GM23338 (cell line): ENCODE results near the gene BCOR. TPM values are rescaled to one million over a fixed set of nuclear protein-coding genes. Genes with fewer than 3 reads are reported as not detected.
A peak's percentile ranks its signal among the peaks of the same experiment; 100 is the strongest.

Source experiments
- ATAC-seq: fragments of 200-7000 bp; cut with Tn5 transposase; 3 replicates; pipeline ENCODE4 v1.9.1; 2020
- DNase-seq: peaks from one replicate; pipeline ENCODE4 v3.0.0-alpha.2; 2015; ENCODE audit warnings: low spot score
- H2AFZ ChIP-seq: fragments of 200-600 bp; sonication (generic); 2 replicates; pipeline ENCODE4 v1.8.0; 2016; ENCODE audit warnings: antibody characterized with exemption, mild to moderate bottlenecking, moderate library complexity
- H3F3A ChIP-seq: fragments of 200-600 bp; sonication (generic); replicated peaks from 2 replicates; pipeline ENCODE4 v1.8.0; 2017; ENCODE audit warnings: antibody characterized with exemption, mixed run types, low read depth
- H3K27ac ChIP-seq: fragments of 200-600 bp; sonication (generic); 2 replicates; pipeline ENCODE4 v1.6.1; 2016; ENCODE audit warnings: low read depth
- H3K27me3 ChIP-seq: fragments of 200-600 bp; sonication (generic); 2 replicates; pipeline ENCODE4 v1.8.0; 2016; ENCODE audit warnings: mild to moderate bottlenecking, mixed run types, moderate library complexity; ENCODE audit not compliant: insufficient read depth
- H3K36me3 ChIP-seq: fragments of 200-600 bp; sonication (generic); 2 replicates; pipeline ENCODE4 v1.8.0; 2016; ENCODE audit warnings: mild to moderate bottlenecking; ENCODE audit not compliant: insufficient read depth
- H3K4me1 ChIP-seq: fragments of 200-600 bp; sonication (generic); 2 replicates; pipeline ENCODE4 v1.8.0; 2016; ENCODE audit warnings: mild to moderate bottlenecking, moderate library complexity; ENCODE audit not compliant: insufficient read depth
- H3K4me2 ChIP-seq: fragments of 200-600 bp; sonication (generic); 2 replicates; pipeline ENCODE4 v1.7.1; 2017; ENCODE audit warnings: mixed run types
- H3K4me3 ChIP-seq: fragments of 200-600 bp; sonication (generic); 2 replicates; pipeline ENCODE4 v1.6.1; 2016; ENCODE audit warnings: mixed run types
- H3K79me2 ChIP-seq: fragments of 200-600 bp; sonication (generic); replicated peaks from 2 replicates; pipeline ENCODE4 v1.8.0; 2017; ENCODE audit warnings: mild to moderate bottlenecking; ENCODE audit not compliant: insufficient read depth
- H3K9me2 ChIP-seq: fragments of 200-600 bp; sonication (generic); 2 replicates; pipeline ENCODE4 v1.8.0; 2017; ENCODE audit not compliant: insufficient read depth
- H4K20me1 ChIP-seq: fragments of 200-600 bp; sonication (generic); replicated peaks from 2 replicates; pipeline ENCODE4 v1.8.0; 2017; ENCODE audit warnings: mild to moderate bottlenecking; ENCODE audit not compliant: insufficient read depth
- H3K27ac Mint-ChIP-seq: 2 replicates; pipeline ENCODE4 v1.8.0; 2020; ENCODE audit warnings: inconsistent platforms, mild to moderate bottlenecking, moderate library complexity, mixed read lengths
- H3K27me3 Mint-ChIP-seq: 3 replicates; pipeline ENCODE4 v1.8.0; 2022; ENCODE audit warnings: low read depth, mild to moderate bottlenecking, moderate library complexity, mixed read lengths, inconsistent platforms; ENCODE audit not compliant: insufficient read depth, poor library complexity
- H3K36me3 Mint-ChIP-seq: 3 replicates; pipeline ENCODE4 v1.8.0; 2021; ENCODE audit warnings: low read depth, mild to moderate bottlenecking, inconsistent platforms, moderate library complexity, mixed read lengths
- H3K4me1 Mint-ChIP-seq: 3 replicates; pipeline ENCODE4 v1.8.0; 2020; ENCODE audit warnings: mild to moderate bottlenecking, inconsistent platforms, mixed read lengths
- H3K4me3 Mint-ChIP-seq: 3 replicates; pipeline ENCODE4 v1.8.0; 2021; ENCODE audit warnings: moderate library complexity, mild to moderate bottlenecking, inconsistent platforms, mixed read lengths
- H3K9me3 Mint-ChIP-seq: 3 replicates; pipeline ENCODE4 v1.8.0; 2020; ENCODE audit warnings: moderate library complexity, mild to moderate bottlenecking, inconsistent platforms, mixed read lengths
- CREB1 ChIP-seq: fragments of 250-450 bp; sonication (Bioruptor Pico); IDR thresholded peaks from 2 replicates; pipeline ENCODE4 v1.5.0; 2020; ENCODE audit warnings: low read depth, mild to moderate bottlenecking, moderate library complexity
- EZH2 ChIP-seq: fragments of 200-600 bp; sonication (generic); IDR thresholded peaks from one replicate; pipeline ENCODE4 v1.8.0; 2017; ENCODE audit warnings: antibody characterized with exemption, mild to moderate bottlenecking, low read depth; ENCODE audit not compliant: unreplicated experiment
- EZH2phosphoT487 ChIP-seq: fragments of 200-600 bp; sonication (generic); IDR thresholded peaks from one replicate; pipeline ENCODE4 v1.8.1; 2018; ENCODE audit warnings: antibody characterized with exemption; ENCODE audit not compliant: unreplicated experiment
- JUNB ChIP-seq: IDR thresholded peaks from one replicate; pipeline ENCODE4 v1.6.1; 2016; ENCODE audit warnings: antibody characterized with exemption; ENCODE audit not compliant: unreplicated experiment
- NANOG ChIP-seq: IDR thresholded peaks from 2 replicates; pipeline ENCODE4 v1.6.1; 2016; ENCODE audit warnings: antibody characterized with exemption, borderline replicate concordance
- POLR2AphosphoS5 ChIP-seq: IDR thresholded peaks from 2 replicates; pipeline ENCODE4 v1.6.1; 2016; ENCODE audit warnings: antibody characterized with exemption, low read depth
- STAT1 ChIP-seq: IDR thresholded peaks from one replicate; pipeline ENCODE4 v1.6.1; 2016; ENCODE audit warnings: antibody characterized with exemption; ENCODE audit not compliant: unreplicated experiment
- ZNF114 ChIP-seq: fragments of 250-450 bp; sonication (Bioruptor Pico); IDR thresholded peaks from 2 replicates; pipeline ENCODE4 v1.5.0; 2020; ENCODE audit warnings: mild to moderate bottlenecking, moderate library complexity
- ZNF331 ChIP-seq: fragments of 250-450 bp; sonication (Bioruptor Pico); IDR thresholded peaks from 2 replicates; pipeline ENCODE4 v1.5.0; 2020; ENCODE audit warnings: low read depth, mild to moderate bottlenecking, moderate library complexity
- polyA plus RNA-seq: library from polyadenylated mRNA; unstranded; fragments of >200 nt; fragmentation: Nextera tagmentation; extraction: Ambion mirVana; gene quantifications from 2 replicates; pipeline ENCODE4 v1.2.1, GENCODE V29; 2016
- total RNA-seq: library from RNA; depleted of rRNA; stranded (reverse); fragments of >200 nt; shearing (Covaris generic); gene quantifications from 2 replicates; pipeline ENCODE4 v1.2.3, GENCODE V29; 2014
- TF ChIP-seq, protein P1 (sequence below): IDR thresholded peaks from 2 replicates; pipeline ENCODE4 v1.6.1; 2016; ENCODE audit warnings: antibody characterized with exemption
- TF ChIP-seq, protein P2 (sequence below): fragments of 250-450 bp; sonication (Bioruptor Pico); IDR thresholded peaks from 2 replicates; pipeline ENCODE4 v1.5.0; 2020; ENCODE audit warnings: mild to moderate bottlenecking, moderate library complexity

BCOR gene
- total and polyA plus RNA-seq, 2 experiments from 2014 or later: 25.5 to 60.8 TPM

- Histone ChIP-seq H3F3A (no peaks in the 10 kb centered on the region), H3K27me3 (peaks cover 32% of the 10 kb centered on the region), H3K9me2 (no peaks in the 10 kb centered on the region), H3K27ac (no peak overlapping the region), H2AFZ (no peak overlapping the region), H4K20me1 (no peaks in the 10 kb centered on the region; the same call in 1 of the 2 replicates), H3K4me3 (peak overlapping the region; percentile 63), H3K79me2 (peaks cover 11% of the 10 kb centered on the region), H3K4me1 (peaks cover 13% of the 10 kb centered on the region), H3K4me2 (peak overlapping the region; percentile 85), H3K36me3 (no peaks in the 10 kb centered on the region)
- TF ChIP-seq ZNF114 (CRISPR knock-in tag) (no peak), JUNB (no peak), STAT1 (no peak), EZH2phosphoT487 (no peak)
- TF ChIP-seq, protein P1, sequence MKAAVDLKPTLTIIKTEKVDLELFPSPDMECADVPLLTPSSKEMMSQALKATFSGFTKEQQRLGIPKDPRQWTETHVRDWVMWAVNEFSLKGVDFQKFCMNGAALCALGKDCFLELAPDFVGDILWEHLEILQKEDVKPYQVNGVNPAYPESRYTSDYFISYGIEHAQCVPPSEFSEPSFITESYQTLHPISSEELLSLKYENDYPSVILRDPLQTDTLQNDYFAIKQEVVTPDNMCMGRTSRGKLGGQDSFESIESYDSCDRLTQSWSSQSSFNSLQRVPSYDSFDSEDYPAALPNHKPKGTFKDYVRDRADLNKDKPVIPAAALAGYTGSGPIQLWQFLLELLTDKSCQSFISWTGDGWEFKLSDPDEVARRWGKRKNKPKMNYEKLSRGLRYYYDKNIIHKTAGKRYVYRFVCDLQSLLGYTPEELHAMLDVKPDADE: no peak
- H3K4me1 Mint-ChIP-seq: peaks cover 18% of the 10 kb centered on the region
- peak overlapping the region; percentile 70 for H3K4me3 Mint-ChIP-seq
- H3K27me3 Mint-ChIP-seq: peaks cover 23% of the 10 kb centered on the region
- H3K9me3 Mint-ChIP-seq: no peaks in the 10 kb centered on the region; the same call in 2 of the 3 replicates
- no peaks in the 10 kb centered on the region for H3K36me3 Mint-ChIP-seq
- peak; percentile 12 for ATAC-seq
- no peak overlapping the region for H3K27ac Mint-ChIP-seq
- peak; percentile 54 for DNase-seq
Measured at GRCh38 chrX:40108959-40109287, 11.2 kb upstream of the BCOR start.

GRCh38 chrX:40108162-40108958 is 10.6 kb upstream of the BCOR start:
- Mint-ChIP-seq H3K4me1 (peaks cover 23% of the 10 kb centered on the region), H3K4me3 (peak overlapping the region; percentile 73), H3K27ac (no peak overlapping the region), H3K36me3 (no peaks in the 10 kb centered on the region), H3K27me3 (peaks cover 28% of the 10 kb centered on the region), H3K9me3 (no peaks in the 10 kb centered on the region; the same call in 2 of the 3 replicates)
- peak overlapping the region; percentile 63 for H3K4me3 ChIP-seq
- H3K9me2 ChIP-seq: no peaks in the 10 kb centered on the region
- ATAC-seq (peak; percentile 19), DNase-seq (peak; percentile 50)
- no peak overlapping the region for H3K27ac ChIP-seq
- no peaks in the 10 kb centered on the region; the same call in 1 of the 2 replicates for H4K20me1 ChIP-seq
- H3K79me2 ChIP-seq: peaks cover 17% of the 10 kb centered on the region
- no peak overlapping the region for H2AFZ ChIP-seq
- H3K4me2 ChIP-seq: peak overlapping the region; percentile 85
- no peaks in the 10 kb centered on the region for H3F3A ChIP-seq
- H3K27me3 ChIP-seq: peaks cover 38% of the 10 kb centered on the region
- peaks cover 18% of the 10 kb centered on the region for H3K4me1 ChIP-seq
- no peaks in the 10 kb centered on the region for H3K36me3 ChIP-seq
- TF ChIP-seq STAT1: no peak
- TF ChIP-seq NANOG: no peak
- TF ChIP-seq, protein P1: no peak
- no peak for TF ChIP-seq POLR2AphosphoS5
- no peak for TF ChIP-seq EZH2phosphoT487
- TF ChIP-seq ZNF114 (CRISPR knock-in tag): no peak
- TF ChIP-seq EZH2: no peak
- TF ChIP-seq, protein P2, sequence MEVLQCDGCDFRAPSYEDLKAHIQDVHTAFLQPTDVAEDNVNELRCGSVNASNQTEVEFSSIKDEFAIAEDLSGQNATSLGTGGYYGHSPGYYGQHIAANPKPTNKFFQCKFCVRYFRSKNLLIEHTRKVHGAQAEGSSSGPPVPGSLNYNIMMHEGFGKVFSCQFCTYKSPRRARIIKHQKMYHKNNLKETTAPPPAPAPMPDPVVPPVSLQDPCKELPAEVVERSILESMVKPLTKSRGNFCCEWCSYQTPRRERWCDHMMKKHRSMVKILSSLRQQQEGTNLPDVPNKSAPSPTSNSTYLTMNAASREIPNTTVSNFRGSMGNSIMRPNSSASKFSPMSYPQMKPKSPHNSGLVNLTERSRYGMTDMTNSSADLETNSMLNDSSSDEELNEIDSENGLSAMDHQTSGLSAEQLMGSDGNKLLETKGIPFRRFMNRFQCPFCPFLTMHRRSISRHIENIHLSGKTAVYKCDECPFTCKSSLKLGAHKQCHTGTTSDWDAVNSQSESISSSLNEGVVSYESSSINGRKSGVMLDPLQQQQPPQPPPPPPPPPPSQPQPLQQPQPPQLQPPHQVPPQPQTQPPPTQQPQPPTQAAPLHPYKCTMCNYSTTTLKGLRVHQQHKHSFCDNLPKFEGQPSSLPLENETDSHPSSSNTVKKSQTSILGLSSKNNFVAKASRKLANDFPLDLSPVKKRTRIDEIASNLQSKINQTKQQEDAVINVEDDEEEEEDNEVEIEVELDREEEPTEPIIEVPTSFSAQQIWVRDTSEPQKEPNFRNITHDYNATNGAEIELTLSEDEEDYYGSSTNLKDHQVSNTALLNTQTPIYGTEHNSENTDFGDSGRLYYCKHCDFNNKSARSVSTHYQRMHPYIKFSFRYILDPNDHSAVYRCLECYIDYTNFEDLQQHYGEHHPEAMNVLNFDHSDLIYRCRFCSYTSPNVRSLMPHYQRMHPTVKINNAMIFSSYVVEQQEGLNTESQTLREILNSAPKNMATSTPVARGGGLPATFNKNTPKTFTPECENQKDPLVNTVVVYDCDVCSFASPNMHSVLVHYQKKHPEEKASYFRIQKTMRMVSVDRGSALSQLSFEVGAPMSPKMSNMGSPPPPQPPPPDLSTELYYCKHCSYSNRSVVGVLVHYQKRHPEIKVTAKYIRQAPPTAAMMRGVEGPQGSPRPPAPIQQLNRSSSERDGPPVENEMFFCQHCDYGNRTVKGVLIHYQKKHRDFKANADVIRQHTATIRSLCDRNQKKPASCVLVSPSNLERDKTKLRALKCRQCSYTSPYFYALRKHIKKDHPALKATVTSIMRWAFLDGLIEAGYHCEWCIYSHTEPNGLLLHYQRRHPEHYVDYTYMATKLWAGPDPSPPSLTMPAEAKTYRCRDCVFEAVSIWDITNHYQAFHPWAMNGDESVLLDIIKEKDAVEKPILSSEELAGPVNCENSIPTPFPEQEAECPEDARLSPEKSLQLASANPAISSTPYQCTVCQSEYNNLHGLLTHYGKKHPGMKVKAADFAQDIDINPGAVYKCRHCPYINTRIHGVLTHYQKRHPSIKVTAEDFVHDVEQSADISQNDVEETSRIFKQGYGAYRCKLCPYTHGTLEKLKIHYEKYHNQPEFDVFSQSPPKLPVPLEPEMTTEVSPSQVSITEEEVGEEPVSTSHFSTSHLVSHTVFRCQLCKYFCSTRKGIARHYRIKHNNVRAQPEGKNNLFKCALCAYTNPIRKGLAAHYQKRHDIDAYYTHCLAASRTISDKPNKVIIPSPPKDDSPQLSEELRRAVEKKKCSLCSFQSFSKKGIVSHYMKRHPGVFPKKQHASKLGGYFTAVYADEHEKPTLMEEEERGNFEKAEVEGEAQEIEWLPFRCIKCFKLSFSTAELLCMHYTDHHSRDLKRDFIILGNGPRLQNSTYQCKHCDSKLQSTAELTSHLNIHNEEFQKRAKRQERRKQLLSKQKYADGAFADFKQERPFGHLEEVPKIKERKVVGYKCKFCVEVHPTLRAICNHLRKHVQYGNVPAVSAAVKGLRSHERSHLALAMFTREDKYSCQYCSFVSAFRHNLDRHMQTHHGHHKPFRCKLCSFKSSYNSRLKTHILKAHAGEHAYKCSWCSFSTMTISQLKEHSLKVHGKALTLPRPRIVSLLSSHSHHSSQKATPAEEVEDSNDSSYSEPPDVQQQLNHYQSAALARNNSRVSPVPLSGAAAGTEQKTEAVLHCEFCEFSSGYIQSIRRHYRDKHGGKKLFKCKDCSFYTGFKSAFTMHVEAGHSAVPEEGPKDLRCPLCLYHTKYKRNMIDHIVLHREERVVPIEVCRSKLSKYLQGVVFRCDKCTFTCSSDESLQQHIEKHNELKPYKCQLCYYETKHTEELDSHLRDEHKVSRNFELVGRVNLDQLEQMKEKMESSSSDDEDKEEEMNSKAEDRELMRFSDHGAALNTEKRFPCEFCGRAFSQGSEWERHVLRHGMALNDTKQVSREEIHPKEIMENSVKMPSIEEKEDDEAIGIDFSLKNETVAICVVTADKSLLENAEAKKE (CRISPR knock-in tag): no peak
- TF ChIP-seq CREB1 (CRISPR knock-in tag): no peak
- TF ChIP-seq ZNF331: no peak
